H1 (cell line): Measurements from ENCODE around the gene SMCHD1. TPM values are rescaled to one million over a fixed set of nuclear protein-coding genes. Genes with fewer than 3 reads are reported as not detected.

Experiments
- CTCF ChIA-PET: fragments of 300-600 bp; sonication (Branson Sonifier 250); formaldehyde crosslinking; loops from one replicate; lab custom pipeline; 2021; ENCODE audit not compliant: partially characterized antibody; lab: Charles Lee
- POLR2A ChIA-PET: fragments of 300-600 bp; sonication (Branson Sonifier 250); formaldehyde crosslinking; loops from one replicate; lab custom pipeline; 2021; ENCODE audit warnings: inconsistent platforms; ENCODE audit not compliant: partially characterized antibody; lab: Charles Lee
- DNase-seq, 2 experiments: peaks; one replicate each; pipeline versions ENCODE4 v3.0.0 to v3.0.0-alpha.2; 2010 to 2022; ENCODE audit warnings: low spot score in 2 of 2, low read depth in 1 of 2, mixed read lengths in 1 of 2
- FAIRE-seq: peaks from 2 replicates; lab custom pipeline; 2011; peaks lifted over from hg19 to GRCh38; lab: Jason Lieb, UNC
- H2AFZ ChIP-seq: 2 replicates; pipeline ENCODE4 v1.8.1; 2012; ENCODE audit warnings: low read length, inconsistent platforms
- H2AK5ac ChIP-seq: 2 replicates; pipeline ENCODE4 v1.6.1; 2013; ENCODE audit warnings: low read depth, low read length
- H2BK120ac ChIP-seq: replicated peaks from 2 replicates; pipeline ENCODE3; 2013; ENCODE audit warnings: low read depth, low read length, inconsistent platforms
- H2BK12ac ChIP-seq: 2 replicates; pipeline ENCODE4 v1.6.1; 2013; ENCODE audit warnings: low read depth, low read length
- H2BK15ac ChIP-seq: 2 replicates; pipeline ENCODE4 v1.6.1; 2013; ENCODE audit warnings: low read length
- H2BK20ac ChIP-seq: 2 replicates; pipeline ENCODE4 v1.6.1; 2013; ENCODE audit warnings: low read length
- H2BK5ac ChIP-seq: 2 replicates; pipeline ENCODE4 v1.6.1; 2013; ENCODE audit warnings: low read depth, low read length
- H3K14ac ChIP-seq: 2 replicates; pipeline ENCODE4 v1.6.1; 2013; ENCODE audit warnings: inconsistent platforms; ENCODE audit not compliant: insufficient read length
- H3K18ac ChIP-seq: 2 replicates; pipeline ENCODE4 v1.6.1; 2013; ENCODE audit warnings: low read length; ENCODE audit errors: extremely low read depth
- H3K23ac ChIP-seq: 2 replicates; pipeline ENCODE4 v1.6.1; 2013; ENCODE audit warnings: inconsistent platforms; ENCODE audit not compliant: insufficient read length
- H3K23me2 ChIP-seq: 2 replicates; pipeline ENCODE4 v1.6.1; 2013; ENCODE audit warnings: low read depth, low read length
- H3K27ac ChIP-seq: 2 replicates; pipeline ENCODE4 v1.6.1; 2011; ENCODE audit warnings: low read depth, low read length, inconsistent platforms
- H3K27me3 ChIP-seq, 4 experiments: replicated peaks in 1 of 4; 1 replicate in 1 of 4; 2 replicates in 3 of 4; pipeline versions ENCODE4 v1.6.1 to v1.8.1; 2011 to 2013; ENCODE audit warnings: low read length in 3 of 4, mild to moderate bottlenecking in 3 of 4, inconsistent platforms in 2 of 4, mixed read lengths in 2 of 4, moderate library complexity in 1 of 4; ENCODE audit not compliant: control insufficient read depth in 3 of 4, insufficient read depth in 3 of 4; ENCODE audit errors: extremely low read depth in 1 of 4
- H3K36me3 ChIP-seq, 4 experiments: 2 replicates each; pipeline versions ENCODE4 v1.6.1 to v1.8.1; 2011 to 2013; ENCODE audit warnings: mild to moderate bottlenecking in 4 of 4, low read length in 3 of 4, moderate library complexity in 2 of 4, control low read depth in 1 of 4, inconsistent platforms in 1 of 4; ENCODE audit not compliant: insufficient read depth in 4 of 4, control insufficient read depth in 2 of 4
- H3K4ac ChIP-seq: replicated peaks from 2 replicates; pipeline ENCODE3; 2013; ENCODE audit warnings: low read length, low read depth, mixed read lengths, inconsistent platforms; ENCODE audit not compliant: insufficient read length
- H3K4me1 ChIP-seq, 4 experiments: replicated peaks in 1 of 4; 1 replicate in 1 of 4; 2 replicates in 3 of 4; pipeline versions ENCODE4 v1.6.1 to v1.8.1; 2011 to 2013; ENCODE audit warnings: low read length in 3 of 4, inconsistent platforms in 2 of 4, mixed read lengths in 1 of 4; ENCODE audit not compliant: insufficient read depth in 4 of 4, control insufficient read depth in 3 of 4
- H3K4me2 ChIP-seq, 2 experiments: 2 replicates each; pipeline versions ENCODE4 v1.6.1 to v1.8.1; 2011 to 2013; ENCODE audit warnings: low read depth in 2 of 2, low read length in 2 of 2, control low read depth in 1 of 2, inconsistent platforms in 1 of 2, mild to moderate bottlenecking in 1 of 2; ENCODE audit not compliant: insufficient read depth in 1 of 2
- H3K4me3 ChIP-seq, 4 experiments: fragments of 200-600, 300-600 bp in 1 of 4; sonication (generic), shearing (Covaris generic), sonication (Bioruptor Twin) in 1 of 4; 2 replicates each; pipeline versions ENCODE4 v1.5.1 to v1.8.1; 2011 to 2016; ENCODE audit warnings: low read length in 4 of 4, low read depth in 3 of 4, control low read depth in 2 of 4, inconsistent platforms in 2 of 4, mild to moderate bottlenecking in 2 of 4, mixed read lengths in 1 of 4, moderate library complexity in 1 of 4; ENCODE audit not compliant: insufficient read depth in 2 of 4; ENCODE audit errors: extremely low read depth in 1 of 4
- H3K56ac ChIP-seq: replicated peaks from 2 replicates; pipeline ENCODE3; 2013; ENCODE audit warnings: low read depth, mild to moderate bottlenecking, mixed read lengths, low read length, inconsistent platforms; ENCODE audit not compliant: insufficient read length
- H3K79me1 ChIP-seq: 2 replicates; pipeline ENCODE4 v1.6.1; 2013; ENCODE audit warnings: low read depth, low read length, control low read depth
- H3K79me2 ChIP-seq, 2 experiments: 2 replicates each; pipeline versions ENCODE4 v1.6.1 to v1.8.1; 2012 to 2013; ENCODE audit warnings: low read length in 2 of 2, mild to moderate bottlenecking in 2 of 2, inconsistent platforms in 1 of 2; ENCODE audit not compliant: insufficient read depth in 2 of 2, control insufficient read depth in 1 of 2
- H3K9ac ChIP-seq, 4 experiments: replicated peaks in 1 of 4; 1 replicate in 1 of 4; 2 replicates in 3 of 4; pipeline versions ENCODE4 v1.6.1 to v1.8.1; 2011 to 2013; ENCODE audit warnings: low read depth in 3 of 4, low read length in 3 of 4, control low read depth in 2 of 4, mild to moderate bottlenecking in 2 of 4, moderate library complexity in 2 of 4, inconsistent platforms in 1 of 4; ENCODE audit errors: extremely low read depth in 1 of 4
- H3K9me3 ChIP-seq, 2 experiments: 2 replicates each; pipeline versions ENCODE4 v1.6.1 to v1.8.1; 2012 to 2013; ENCODE audit warnings: mild to moderate bottlenecking in 2 of 2, moderate library complexity in 2 of 2, control low read depth in 1 of 2, inconsistent platforms in 1 of 2, low read depth in 1 of 2, low read length in 1 of 2, mixed read lengths in 1 of 2; ENCODE audit not compliant: insufficient read depth in 2 of 2
- H4K20me1 ChIP-seq, 2 experiments: replicated peaks in 1 of 2; 2 replicates each; pipeline versions ENCODE3 to v1.8.1; 2011 to 2013; ENCODE audit warnings: inconsistent platforms in 2 of 2, low read length in 2 of 2, mild to moderate bottlenecking in 1 of 2; ENCODE audit not compliant: insufficient read depth in 2 of 2, control insufficient read depth in 1 of 2
- H4K5ac ChIP-seq: 2 replicates; pipeline ENCODE4 v1.6.1; 2013; ENCODE audit warnings: low read length, low read depth, mixed read lengths, inconsistent platforms; ENCODE audit not compliant: insufficient read length
- H4K8ac ChIP-seq: 2 replicates; pipeline ENCODE4 v1.8.0; 2013; ENCODE audit warnings: mild to moderate bottlenecking, moderate library complexity, low read length, inconsistent platforms; ENCODE audit not compliant: insufficient read depth; ENCODE audit errors: extremely low read depth
- H4K91ac ChIP-seq: replicated peaks from 2 replicates; pipeline ENCODE3; 2013; ENCODE audit warnings: low read length, mixed read lengths, inconsistent platforms; ENCODE audit not compliant: insufficient read length
- CEBPB ChIP-seq: IDR thresholded peaks from 2 replicates; pipeline ENCODE4 v1.6.1; 2012; ENCODE audit warnings: low read depth, low read length
- KDM1A ChIP-seq: fragments of 200-600, 300-600 bp; sonication (generic); IDR thresholded peaks from 2 replicates; pipeline ENCODE4 v1.7.1; 2016; ENCODE audit warnings: mild to moderate bottlenecking, low read length, borderline replicate concordance
- KDM4A ChIP-seq: IDR thresholded peaks from one replicate; pipeline ENCODE4 v1.7.1; 2012; ENCODE audit warnings: low read depth, mild to moderate bottlenecking, moderate library complexity, low read length, inconsistent platforms; ENCODE audit not compliant: severe bottlenecking
- RBBP5 ChIP-seq: IDR thresholded peaks from 2 replicates; pipeline ENCODE4 v1.7.1; 2012; ENCODE audit warnings: low read depth, mild to moderate bottlenecking, inconsistent platforms, low read length, moderate library complexity, borderline replicate concordance
- RFX5 ChIP-seq: IDR thresholded peaks from 2 replicates; pipeline ENCODE4 v1.6.1; 2011; ENCODE audit warnings: low read depth, low read length, improper control_type of control experiment, borderline replicate concordance
- RNF2 ChIP-seq: fragments of 200-900, 300-1000 bp; sonication (generic); IDR thresholded peaks from 2 replicates; pipeline ENCODE4 v1.7.1; 2016; ENCODE audit warnings: borderline replicate concordance, low read depth, mild to moderate bottlenecking, antibody characterized with exemption, low read length; ENCODE audit not compliant: poor library complexity, severe bottlenecking; ENCODE audit errors: missing control alignments
- SP2 ChIP-seq: IDR thresholded peaks from 2 replicates; pipeline ENCODE4 v1.6.1; 2012; ENCODE audit warnings: mild to moderate bottlenecking, low read length, inconsistent platforms
- ZNF274 ChIP-seq: IDR thresholded peaks from 2 replicates; pipeline ENCODE4 v1.7.0; 2012; ENCODE audit warnings: low read length, borderline replicate concordance; ENCODE audit errors: extremely low read depth
- WGBS, 2 experiments: shearing (Covaris generic) in 1 of 2; methylation state at CpG; one replicate each; pipeline versions ENCODE4 v1.1.6 to v1.1.7; 2013 to 2015; ENCODE audit warnings: low lambda C conversion rate in 2 of 2, mixed read lengths in 2 of 2, inconsistent platforms in 1 of 2, low coverage in 1 of 2, missing lambda C conversion rate in 1 of 2; ENCODE audit not compliant: insufficient replicate concordance in 2 of 2, insufficient coverage in 1 of 2, insufficient read length in 1 of 2; ENCODE audit errors: extremely low coverage in 1 of 2, missing lambda C conversion rate in 1 of 2; 5-methylcytosine and 5-hydroxymethylcytosine counted together
- polyA plus RNA-seq, 7 experiments: library from polyadenylated mRNA; depleted of rRNA in 3 of 7; stranded (reverse) in 5 of 7; unstranded in 2 of 7; fragments of >200 nt in 5 of 7; fragments of 200-250 nt in 2 of 7; gene quantifications; 1 replicate in 5 of 7; 2 replicates in 1 of 7; 4 replicates in 1 of 7; pipeline versions ENCODE4 v1.2.1 to v1.2.3, GENCODE V29; 2011 to 2013; ENCODE audit warnings: missing spikeins in 2 of 7, mixed read lengths in 2 of 7
- total RNA-seq: library from RNA; stranded (reverse); fragmentation: NEBNext Ultra II Directional; extraction: Animal tissue kit (Norgen Biotek cat#: 25700); gene quantifications from 2 replicates; pipeline ENCODE4 v1.2.1, GENCODE V29; 2021

The SMCHD1 gene
- total and polyA plus RNA-seq, 2 of the 8 experiments (the other 6 are each of a cell fraction or from before 2014, with no cell fraction given), result 9.3 to 32.0 TPM

- H2BK120ac ChIP-seq, result no peak overlapping the region
- no peak overlapping the region for H3K56ac ChIP-seq
- H3K23me2 ChIP-seq, result no peaks in the 10 kb centered on the region
- no peak overlapping the region for H2BK12ac ChIP-seq
- no peaks in the 10 kb centered on the region for H3K79me1 ChIP-seq
- no peaks in the 10 kb centered on the region for H4K20me1 ChIP-seq
- 93% methylated on average over 5 of the region's 5 CpGs; no CpG with 5 or more reads in 1 of the 2 experiments for WGBS, 2 experiments
- H4K8ac ChIP-seq, result no peak overlapping the region
- no peak overlapping the region for H3K4ac ChIP-seq
- TF ChIP-seq RNF2, result no peak
- no peak for TF ChIP-seq ZNF274
- no peak for TF ChIP-seq RBBP5
- TF ChIP-seq CEBPB, result no peak
- no peak for TF ChIP-seq SP2
- TF ChIP-seq KDM1A, result no peak
- no peak for TF ChIP-seq KDM4A
- no peak for TF ChIP-seq RFX5
- no peak overlapping the region for H2AK5ac ChIP-seq
- no peak overlapping the region for H4K5ac ChIP-seq
- FAIRE-seq (no peak), DNase-seq (no peak)
- POLR2A ChIA-PET, result no interaction called here
- H2BK15ac ChIP-seq, result no peak overlapping the region
- no peaks in the 10 kb centered on the region for H3K79me2 ChIP-seq
- no peak overlapping the region for H3K4me2 ChIP-seq
- no peaks in the 10 kb centered on the region for H3K4me1 ChIP-seq
- H3K36me3 ChIP-seq, result no peaks in the 10 kb centered on the region
- no peak overlapping the region for H2BK5ac ChIP-seq
- CTCF ChIA-PET, result no interaction called here
- H3K27ac ChIP-seq, result no peak overlapping the region
- no peak overlapping the region for H2BK20ac ChIP-seq
- H2AFZ ChIP-seq, result no peak overlapping the region
- no peak overlapping the region for H3K23ac ChIP-seq
- H3K27me3 ChIP-seq, result no peaks in the 10 kb centered on the region
- no peak overlapping the region for H3K14ac ChIP-seq
- H3K9me3 ChIP-seq, result no peaks in the 10 kb centered on the region
- no peak overlapping the region for H4K91ac ChIP-seq
- H3K18ac ChIP-seq, result no peak overlapping the region
- no peak overlapping the region for H3K9ac ChIP-seq
- no peak overlapping the region for H3K4me3 ChIP-seq
These were observed 169.3 kb downstream of the SMCHD1 start for GRCh38 chr18:2824865-2825264.
